GM12875 (cell line): ENCODE results near the gene LRP6.
"Not testable (repeated sequence)": the region's sequence is repeated elsewhere in the genome, so short reads cannot be mapped to it uniquely, and the experiment has no call there.

Experiments
- H3K4me3 ChIP-seq: one replicate; pipeline ENCODE4 v1.5.1; 2011; ENCODE audit warnings: low read depth, low read length, control low read depth
- TF ChIP-seq, protein P1 (sequence below): IDR thresholded peaks from 2 replicates; pipeline ENCODE4 v1.5.1; 2011; ENCODE audit warnings: low read depth, mild to moderate bottlenecking, control low read depth, inconsistent platforms, low read length, moderate library complexity, borderline replicate concordance; ENCODE audit not compliant: insufficient read depth

The LRP6 gene

DNA sequence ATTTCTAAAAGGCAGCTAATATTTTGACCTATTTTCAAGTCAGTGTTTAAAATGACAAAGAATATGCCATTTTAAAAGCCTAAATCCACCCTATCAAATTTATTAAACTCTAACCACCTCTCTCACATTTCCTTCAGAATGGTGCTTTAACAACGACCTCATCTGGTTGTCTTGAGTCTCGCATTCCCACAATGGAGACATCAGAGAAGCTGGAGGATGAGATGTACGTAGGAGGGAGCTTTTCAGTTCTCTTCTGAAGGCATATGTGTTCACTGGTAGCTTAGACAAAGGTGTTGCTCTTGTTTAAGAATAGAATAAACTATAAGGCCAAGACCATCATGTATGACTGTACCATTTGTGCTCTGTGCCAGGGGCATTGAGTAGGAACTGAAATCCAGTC, 113.2 kb downstream of the LRP6 start:
- TF ChIP-seq, protein P1, sequence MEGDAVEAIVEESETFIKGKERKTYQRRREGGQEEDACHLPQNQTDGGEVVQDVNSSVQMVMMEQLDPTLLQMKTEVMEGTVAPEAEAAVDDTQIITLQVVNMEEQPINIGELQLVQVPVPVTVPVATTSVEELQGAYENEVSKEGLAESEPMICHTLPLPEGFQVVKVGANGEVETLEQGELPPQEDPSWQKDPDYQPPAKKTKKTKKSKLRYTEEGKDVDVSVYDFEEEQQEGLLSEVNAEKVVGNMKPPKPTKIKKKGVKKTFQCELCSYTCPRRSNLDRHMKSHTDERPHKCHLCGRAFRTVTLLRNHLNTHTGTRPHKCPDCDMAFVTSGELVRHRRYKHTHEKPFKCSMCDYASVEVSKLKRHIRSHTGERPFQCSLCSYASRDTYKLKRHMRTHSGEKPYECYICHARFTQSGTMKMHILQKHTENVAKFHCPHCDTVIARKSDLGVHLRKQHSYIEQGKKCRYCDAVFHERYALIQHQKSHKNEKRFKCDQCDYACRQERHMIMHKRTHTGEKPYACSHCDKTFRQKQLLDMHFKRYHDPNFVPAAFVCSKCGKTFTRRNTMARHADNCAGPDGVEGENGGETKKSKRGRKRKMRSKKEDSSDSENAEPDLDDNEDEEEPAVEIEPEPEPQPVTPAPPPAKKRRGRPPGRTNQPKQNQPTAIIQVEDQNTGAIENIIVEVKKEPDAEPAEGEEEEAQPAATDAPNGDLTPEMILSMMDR = no peak
- no peak overlapping the region for H3K4me3 ChIP-seq

- H3K4me3 ChIP-seq = no peak overlapping the region
- TF ChIP-seq, protein P1 = no peak
These were observed 119.7 kb downstream of the LRP6 start for GRCh38 chr12:12147111-12147510.

GRCh38 chr12:12144531-12144930, 122.3 kb downstream of the LRP6 start:
- not testable (repeated sequence) for H3K4me3 ChIP-seq

DNA sequence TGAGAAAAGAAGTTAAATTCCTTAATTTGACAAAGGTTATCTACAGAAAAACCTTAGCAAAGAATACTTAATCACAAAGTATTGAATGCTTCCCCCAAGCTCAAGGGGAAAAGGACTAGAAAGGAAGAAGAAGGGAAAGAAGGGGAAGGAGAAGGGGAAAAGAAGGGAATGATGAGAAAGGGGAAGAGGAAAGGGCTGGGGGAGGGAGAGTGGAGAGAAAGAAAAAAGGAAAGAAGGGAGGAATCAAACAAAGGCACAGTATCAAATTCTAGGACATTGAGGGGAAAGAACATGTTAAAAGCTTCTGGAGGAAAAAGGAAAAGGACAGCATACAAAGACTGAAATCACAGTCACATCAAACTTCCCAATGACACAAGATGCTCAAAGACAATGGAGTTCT, 125.8 kb downstream of the LRP6 start:
- TF ChIP-seq, protein P1 = no peak
- no peak overlapping the region for H3K4me3 ChIP-seq

DNA sequence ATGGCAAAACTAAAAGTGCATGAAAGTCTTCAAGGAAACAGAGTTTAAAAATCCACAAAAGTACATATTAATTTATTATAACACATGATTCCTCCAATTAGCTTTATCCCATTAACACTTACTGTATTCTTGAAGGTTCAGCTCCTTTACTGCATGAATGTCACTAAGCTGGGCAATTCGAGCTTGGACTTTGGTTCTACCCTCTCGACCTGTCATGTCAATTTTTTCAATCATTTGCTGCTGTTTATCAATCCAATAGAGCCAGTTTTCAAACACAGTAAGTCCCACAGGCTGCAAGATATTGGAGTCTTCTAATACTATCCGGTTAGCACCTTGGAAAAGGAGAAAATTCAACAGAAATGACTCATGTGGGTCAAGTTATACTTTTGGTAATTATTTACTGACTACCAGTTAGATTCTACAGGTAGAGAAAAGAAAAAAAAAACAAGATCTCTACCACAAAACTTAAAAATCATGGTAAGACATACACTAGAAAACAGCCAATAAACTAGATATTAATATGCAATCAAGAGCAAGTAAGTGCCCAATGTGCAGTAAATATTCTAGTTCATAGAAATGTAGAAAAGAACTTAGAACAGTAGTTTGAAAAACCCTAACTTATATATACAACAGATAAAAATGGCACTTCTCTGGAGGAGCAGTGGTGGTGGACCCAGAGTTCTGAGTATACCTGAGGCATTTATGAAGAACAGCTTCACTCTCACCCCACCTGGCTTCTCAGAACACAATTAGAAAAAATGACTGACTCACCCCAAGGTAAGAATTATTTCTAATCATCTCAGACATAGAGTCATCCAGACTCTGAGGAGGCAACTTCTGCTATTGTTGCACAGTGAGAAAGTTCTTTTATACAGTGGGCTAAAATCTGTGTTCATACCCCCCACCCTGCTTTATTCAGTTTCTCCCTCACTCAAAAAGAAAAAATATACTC, 128.4 kb downstream of the LRP6 start:
- no peak overlapping the region for H3K4me3 ChIP-seq
- TF ChIP-seq, protein P1 = no peak

- TF ChIP-seq, protein P1 = no peak
- H3K4me3 ChIP-seq = no peak overlapping the region
These were observed 133.1 kb downstream of the LRP6 start for GRCh38 chr12:12133785-12134184.

DNA sequence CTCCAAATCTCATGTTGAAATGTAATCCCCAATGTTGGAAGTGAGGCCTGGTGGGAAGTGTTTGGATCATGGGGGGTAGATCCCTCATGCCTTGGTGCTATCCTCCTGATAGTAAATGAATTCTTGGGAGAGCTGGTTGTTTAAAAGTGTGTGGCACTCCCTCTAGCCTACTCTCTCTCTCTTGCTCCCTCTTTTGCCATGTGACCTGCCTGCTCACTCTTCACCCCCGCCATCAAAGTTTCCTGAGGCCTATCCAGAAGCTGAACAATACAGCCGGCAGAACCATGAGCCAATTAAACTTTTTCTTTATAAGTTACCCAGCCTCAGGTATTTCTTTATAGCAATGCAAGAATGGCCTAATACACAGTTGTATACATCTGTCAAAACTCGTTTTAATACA, 133.6 kb downstream of the LRP6 start:
- TF ChIP-seq, protein P1 = no peak
- no peak overlapping the region for H3K4me3 ChIP-seq
